Inferior parietal cortex (tissue), 1 donor: Measurements from ENCODE around the gene CMIP.
"Not testable (repeated sequence)": the region's sequence is repeated elsewhere in the genome, so short reads cannot be mapped to it uniquely, and the experiment has no call there.

Source experiments
- DNase-seq: peaks from one replicate; pipeline ENCODE4 v3.0.0-alpha.2; 2016; ENCODE audit errors: extremely low spot score

CMIP gene

GRCh38 chr16:81684242-81684837 is 239.7 kb downstream of the CMIP start:
- DNase-seq = no peak

DNA sequence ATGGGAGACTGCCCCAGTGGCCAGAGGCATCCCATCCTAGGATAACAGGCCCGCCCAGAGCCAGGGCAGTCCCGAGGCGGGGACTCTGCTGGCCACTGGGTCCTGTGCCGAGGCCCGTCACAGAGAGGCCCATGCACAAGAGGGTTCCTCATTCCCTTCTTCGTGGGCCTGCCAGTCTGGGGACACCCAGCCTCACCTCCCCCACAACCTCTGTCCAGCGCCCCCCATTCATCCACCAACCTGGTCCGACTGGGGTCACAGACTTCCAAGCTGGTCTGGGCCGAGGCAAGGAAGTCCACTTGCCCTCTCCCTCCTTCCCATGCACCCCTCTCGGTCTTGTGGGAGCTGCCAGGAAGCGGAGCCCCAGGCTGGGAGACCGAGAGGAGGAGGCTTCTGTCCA is 240.3 kb downstream of the CMIP start:
- no peak for DNase-seq

GRCh38 chr16:81686391-81687130 is 242.0 kb downstream of the CMIP start:
- no peak for DNase-seq

DNA sequence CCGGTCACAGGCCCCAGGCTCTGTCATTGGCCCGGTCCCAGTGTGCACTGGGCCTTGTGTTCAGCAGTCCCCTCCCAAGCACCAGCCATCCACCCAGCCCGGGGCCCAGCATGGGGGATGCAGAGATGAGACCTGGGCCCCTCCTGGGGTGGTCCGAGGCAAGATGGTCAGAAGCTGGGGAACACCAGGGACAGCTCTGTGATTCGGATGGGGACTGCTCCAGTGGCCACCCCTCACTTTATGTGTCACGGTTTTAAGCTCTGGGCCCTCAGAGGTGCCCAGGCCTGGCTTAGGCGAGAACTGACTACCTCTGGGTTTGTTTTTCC is 242.5 kb downstream of the CMIP start:
- DNase-seq = no peak

- DNase-seq = no peak
Measured at GRCh38 chr16:81688182-81688581, 243.6 kb downstream of the CMIP start.

- not testable (repeated sequence) for DNase-seq
Measured at GRCh38 chr16:81688839-81689238, 244.2 kb downstream of the CMIP start.

DNA sequence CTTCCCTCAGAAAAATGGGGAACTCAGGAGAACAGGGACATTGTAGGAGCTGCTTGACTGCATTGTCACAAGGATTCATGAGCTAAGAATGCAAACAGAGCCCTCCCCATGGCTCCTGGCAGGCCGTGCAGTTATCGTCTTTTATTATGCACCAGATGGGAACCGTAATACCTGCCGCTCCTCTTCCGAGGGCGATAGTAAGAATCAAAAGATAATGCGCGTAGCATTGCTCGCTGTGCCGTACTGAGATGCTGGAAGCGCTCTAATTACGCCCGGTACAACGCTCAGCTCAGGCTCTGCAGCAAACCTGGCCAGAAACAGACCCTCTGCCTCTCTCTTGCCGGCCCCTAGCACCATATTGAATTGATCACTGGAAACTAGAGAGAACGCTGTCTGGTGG is 247.4 kb downstream of the CMIP start:
- no peak for DNase-seq

DNA sequence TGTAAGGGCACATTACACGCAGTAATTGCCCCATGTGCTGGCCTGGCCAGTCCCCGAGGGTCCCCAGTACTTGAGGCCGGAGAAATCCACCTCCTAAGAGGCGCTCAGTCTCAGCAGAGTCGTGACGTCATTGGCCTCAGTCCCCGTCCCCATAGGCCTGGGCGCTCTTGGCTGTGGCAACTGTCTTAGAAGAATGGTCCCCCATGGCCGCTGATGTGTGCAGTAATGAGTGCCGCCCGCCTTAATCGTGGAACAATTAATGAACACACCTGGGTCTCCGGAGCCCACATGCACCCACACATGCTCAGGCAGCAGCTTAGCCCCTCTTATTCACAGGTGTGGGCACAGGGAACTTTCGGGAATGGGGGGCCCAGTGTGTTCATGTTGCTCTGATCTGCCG is 248.0 kb downstream of the CMIP start:
- no peak for DNase-seq

- DNase-seq = no peak
Measured at GRCh38 chr16:81693041-81693743, 248.6 kb downstream of the CMIP start.

DNA sequence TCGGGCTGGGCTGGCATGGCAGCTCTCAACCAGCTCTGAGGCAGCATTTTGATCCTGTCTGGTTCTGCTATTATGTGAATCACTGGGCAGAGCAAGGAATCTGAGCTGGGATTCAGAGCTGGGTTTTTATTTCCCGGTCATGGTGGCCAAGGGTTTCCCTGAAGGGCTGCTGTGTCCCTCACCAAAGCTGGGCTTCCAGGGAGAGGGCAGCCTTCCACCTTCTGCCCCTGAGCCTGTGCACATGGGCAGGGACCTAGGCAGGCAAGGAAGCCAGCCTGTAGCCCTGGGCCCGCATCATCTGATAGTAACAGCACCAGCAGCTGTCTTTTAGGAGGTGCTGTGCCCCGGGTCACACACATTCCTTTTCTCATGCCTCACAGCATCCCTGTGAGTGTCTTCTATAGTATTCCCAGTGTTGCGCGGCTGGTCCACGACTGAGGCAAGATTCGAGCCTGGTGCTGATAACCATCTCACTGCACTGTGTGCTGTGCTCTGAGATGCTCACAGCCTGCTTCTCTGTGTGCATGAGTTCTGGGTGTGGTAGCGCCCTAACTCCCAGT is 249.2 kb downstream of the CMIP start:
- no peak for DNase-seq

DNA sequence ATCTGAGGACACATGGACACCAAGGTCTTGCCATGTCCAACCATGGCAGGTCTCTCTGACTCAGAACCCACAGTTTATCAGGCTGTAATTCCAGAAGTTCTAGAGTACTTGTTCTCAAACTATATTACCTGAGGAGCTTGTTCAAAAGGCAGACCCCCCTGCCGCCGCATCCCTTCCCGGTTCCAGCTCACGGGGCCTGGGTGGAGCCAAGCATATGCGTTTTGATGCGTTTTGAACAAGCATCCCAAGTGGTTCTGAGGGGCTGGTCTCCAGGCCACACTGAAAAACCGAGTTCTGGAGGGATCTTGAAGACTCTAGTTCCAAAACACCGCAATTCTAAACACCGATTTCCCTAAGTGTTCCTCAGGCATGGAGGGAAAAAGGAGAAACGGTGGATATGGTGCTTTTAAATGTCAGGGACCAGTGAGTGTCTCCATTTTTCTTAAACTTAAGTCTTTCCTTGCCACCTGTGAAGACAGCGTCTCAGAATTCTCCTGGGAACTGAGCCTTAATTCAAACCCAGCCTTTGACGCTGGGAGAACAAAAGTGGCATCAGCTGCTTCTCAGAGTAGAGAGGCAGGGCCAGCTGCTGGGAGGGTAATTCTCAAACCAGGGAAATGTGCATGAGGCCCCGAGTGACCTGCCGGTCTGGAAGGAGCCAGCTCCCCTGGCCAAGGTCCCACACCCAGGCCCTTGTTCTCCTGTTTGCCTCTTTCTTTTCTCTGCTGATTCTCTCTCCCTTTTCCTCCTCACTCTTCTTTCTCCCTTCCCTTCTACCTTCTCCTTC is 250.1 kb downstream of the CMIP start:
- no peak for DNase-seq

DNA sequence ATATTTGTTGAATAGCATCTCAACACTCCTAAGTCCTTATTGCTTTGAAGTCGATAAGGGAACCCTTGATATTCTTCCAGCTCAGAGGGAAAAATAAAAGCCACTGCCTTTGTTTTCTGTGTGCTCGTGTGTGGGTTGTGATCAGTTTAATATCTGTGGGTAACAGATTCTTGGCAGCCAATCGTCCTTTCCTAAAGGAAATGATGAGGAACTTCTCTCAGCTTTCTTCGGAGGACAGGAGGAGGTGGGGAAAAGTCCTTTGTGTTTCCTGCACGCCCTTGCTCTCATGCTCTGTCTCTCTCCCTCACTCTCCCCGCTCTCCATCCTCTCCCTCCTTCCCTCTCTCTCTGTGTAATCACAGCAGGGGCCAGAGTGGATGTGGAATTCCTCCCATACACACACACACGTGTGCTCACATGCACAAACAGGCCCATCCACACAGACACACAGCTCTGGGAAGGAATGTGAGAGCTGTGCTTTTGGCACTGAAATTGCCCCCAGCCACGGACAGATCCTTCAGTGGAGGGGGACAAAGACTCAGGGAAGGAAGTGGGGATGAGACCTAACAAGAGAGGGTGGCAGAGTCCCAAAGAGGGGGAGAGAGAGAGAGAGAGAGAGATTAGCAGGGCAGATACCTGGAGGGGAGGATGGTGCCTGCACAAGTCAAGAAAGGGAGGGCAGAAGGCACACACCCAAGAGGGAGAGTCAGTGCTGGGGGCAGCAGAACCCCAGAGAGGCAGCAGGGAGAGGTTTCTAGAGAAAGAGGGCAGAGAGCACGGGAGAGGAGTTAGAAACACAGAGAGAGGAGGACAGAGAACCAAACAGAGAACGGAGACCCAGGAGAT is 250.9 kb downstream of the CMIP start:
- DNase-seq = no peak

- no peak for DNase-seq
Measured at GRCh38 chr16:81696166-81696960, 251.8 kb downstream of the CMIP start.

DNA sequence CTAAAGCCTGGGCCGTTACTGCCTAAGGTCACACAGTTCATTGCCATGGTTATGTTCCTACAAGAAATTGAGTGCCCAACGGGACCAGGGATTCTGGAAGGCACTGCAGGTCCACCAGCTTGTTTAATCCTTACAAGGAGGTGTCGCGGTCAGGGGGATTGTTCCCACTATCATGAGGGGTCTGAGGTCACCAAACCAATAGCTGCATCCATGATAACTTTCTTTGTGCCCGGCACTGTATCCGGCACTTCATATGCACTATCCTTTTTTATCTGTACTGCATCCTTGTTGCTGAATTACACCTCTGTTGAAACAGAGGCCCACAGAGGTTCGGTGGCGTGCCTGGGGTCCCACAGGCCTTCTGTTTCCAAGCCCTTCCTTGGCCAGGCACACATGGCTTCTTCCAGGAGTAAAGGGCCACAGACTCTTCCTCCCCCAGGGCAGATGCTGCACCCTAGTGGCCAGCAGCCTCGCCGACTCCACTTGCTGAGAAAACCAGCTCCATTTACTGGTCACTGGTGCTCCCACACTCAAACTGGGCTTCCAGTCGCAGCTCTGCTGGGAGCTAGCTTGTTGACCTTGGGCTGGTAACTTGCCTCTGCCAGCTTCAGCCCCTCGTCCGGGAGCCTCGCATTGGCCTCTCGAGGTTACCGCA is 252.5 kb downstream of the CMIP start:
- no peak for DNase-seq

DNA sequence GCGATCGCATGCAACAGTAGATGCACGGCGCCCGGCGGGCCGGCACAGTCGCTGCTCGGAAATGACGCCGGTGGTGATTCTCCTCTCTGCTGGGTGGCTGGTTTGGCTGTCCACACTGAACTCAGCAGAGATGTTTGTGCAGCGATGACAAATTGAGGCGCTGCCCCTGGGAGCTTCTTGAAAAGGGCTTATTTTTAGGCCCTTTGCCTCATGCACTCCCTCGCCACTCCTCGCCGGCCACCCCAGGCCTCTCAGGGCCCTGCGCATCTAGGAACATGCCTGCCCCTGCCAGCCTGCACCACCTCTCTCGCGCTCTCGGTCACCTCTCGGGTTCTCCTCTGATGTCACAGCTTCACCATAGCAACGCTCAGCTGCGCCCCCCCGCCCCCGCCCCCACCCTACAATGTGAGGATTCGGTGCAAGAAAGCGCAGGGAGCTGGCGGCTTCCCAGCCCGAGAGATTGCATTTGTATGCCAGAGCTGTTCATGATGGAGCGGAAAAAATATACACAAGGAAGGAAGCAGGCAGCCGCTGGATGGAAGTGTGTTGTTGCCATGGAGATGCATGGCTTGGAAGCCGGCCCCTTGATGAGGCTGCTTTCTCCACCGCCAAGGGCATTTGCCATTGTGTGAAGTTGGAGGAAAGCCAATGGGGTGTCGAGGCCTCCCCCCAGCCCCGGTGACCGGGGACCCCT is 253.2 kb downstream of the CMIP start:
- DNase-seq = peak; percentile 61

DNA sequence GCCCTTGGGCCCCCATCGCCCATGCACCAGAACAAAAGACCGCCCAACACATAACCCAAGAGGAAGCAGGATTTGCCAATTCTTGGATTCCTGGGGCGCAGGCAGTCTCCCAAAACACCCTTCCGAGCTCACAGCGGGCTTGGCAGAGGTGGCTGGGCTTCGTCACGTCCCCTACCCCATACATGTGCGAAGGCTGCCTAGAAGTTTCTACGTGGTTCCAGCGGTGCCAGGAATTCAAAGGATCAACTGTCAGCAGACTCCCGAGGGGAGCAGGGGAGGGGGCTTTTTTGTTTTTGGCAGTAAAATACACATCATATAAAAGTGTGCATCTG is 253.7 kb downstream of the CMIP start:
- DNase-seq = no peak

- no peak for DNase-seq
Measured at GRCh38 chr16:81699596-81699995, 255.0 kb downstream of the CMIP start.

GRCh38 chr16:81700071-81700779 is 255.6 kb downstream of the CMIP start:
- DNase-seq = no peak

DNA sequence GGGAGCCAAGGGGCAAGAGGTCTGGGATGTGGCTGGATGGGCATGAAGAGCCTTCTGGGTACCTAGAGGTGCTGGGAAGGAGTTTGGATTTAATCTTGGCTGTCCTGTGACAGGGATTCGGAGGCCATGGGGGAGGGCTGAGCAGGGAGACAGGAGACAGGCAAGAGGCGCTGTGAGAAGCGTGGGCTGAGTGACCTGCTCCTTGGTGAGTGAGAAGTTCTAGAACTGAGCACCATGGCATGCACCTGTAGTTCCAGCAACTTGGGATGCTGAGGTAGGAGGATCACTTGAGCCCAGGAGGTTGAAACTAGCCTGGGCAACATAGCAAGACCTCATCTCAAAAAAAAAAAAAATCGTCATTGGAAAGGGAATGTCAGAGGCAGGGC is 256.2 kb downstream of the CMIP start:
- DNase-seq = no peak
